ENCODE results near the gene SLC39A11.

GRCh38 chr17:73021771-73022170 lies 70.7 kb downstream of the SLC39A11 start:
- TF ChIP-seq, protein P1, sequence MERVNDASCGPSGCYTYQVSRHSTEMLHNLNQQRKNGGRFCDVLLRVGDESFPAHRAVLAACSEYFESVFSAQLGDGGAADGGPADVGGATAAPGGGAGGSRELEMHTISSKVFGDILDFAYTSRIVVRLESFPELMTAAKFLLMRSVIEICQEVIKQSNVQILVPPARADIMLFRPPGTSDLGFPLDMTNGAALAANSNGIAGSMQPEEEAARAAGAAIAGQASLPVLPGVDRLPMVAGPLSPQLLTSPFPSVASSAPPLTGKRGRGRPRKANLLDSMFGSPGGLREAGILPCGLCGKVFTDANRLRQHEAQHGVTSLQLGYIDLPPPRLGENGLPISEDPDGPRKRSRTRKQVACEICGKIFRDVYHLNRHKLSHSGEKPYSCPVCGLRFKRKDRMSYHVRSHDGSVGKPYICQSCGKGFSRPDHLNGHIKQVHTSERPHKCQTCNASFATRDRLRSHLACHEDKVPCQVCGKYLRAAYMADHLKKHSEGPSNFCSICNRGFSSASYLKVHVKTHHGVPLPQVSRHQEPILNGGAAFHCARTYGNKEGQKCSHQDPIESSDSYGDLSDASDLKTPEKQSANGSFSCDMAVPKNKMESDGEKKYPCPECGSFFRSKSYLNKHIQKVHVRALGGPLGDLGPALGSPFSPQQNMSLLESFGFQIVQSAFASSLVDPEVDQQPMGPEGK (CRISPR knock-in tag; IDR thresholded peaks at IDR 0.05; ENCODE audit: borderline replicate concordance), result no peak
- TF ChIP-seq ARNTL (CRISPR knock-in tag; IDR thresholded peaks at IDR 0.05; ENCODE audit: borderline replicate concordance, low read depth) (no peak), TCF4 (CRISPR knock-in tag; IDR thresholded peaks at IDR 0.05; ENCODE audit: borderline replicate concordance) (no peak), OSR1 (CRISPR knock-in tag; IDR thresholded peaks at IDR 0.05) (no peak), ZNF70 (CRISPR knock-in tag; IDR thresholded peaks at IDR 0.05) (no peak), RARB (CRISPR knock-in tag; IDR thresholded peaks at IDR 0.05) (no peak), ZNF8 (CRISPR knock-in tag; IDR thresholded peaks at IDR 0.05) (no peak), ZC3H10 (CRISPR knock-in tag; IDR thresholded peaks at IDR 0.05) (no peak)
- TF ChIP-seq, protein P2, sequence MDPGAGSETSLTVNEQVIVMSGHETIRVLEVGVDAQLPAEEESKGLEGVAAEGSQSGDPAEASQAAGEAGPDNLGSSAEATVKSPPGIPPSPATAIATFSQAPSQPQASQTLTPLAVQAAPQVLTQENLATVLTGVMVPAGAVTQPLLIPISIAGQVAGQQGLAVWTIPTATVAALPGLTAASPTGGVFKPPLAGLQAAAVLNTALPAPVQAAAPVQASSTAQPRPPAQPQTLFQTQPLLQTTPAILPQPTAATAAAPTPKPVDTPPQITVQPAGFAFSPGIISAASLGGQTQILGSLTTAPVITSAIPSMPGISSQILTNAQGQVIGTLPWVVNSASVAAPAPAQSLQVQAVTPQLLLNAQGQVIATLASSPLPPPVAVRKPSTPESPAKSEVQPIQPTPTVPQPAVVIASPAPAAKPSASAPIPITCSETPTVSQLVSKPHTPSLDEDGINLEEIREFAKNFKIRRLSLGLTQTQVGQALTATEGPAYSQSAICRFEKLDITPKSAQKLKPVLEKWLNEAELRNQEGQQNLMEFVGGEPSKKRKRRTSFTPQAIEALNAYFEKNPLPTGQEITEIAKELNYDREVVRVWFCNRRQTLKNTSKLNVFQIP (CRISPR knock-in tag; IDR thresholded peaks at IDR 0.05; ENCODE audit: borderline replicate concordance, low read depth), result no peak
- TF ChIP-seq, protein P3, sequence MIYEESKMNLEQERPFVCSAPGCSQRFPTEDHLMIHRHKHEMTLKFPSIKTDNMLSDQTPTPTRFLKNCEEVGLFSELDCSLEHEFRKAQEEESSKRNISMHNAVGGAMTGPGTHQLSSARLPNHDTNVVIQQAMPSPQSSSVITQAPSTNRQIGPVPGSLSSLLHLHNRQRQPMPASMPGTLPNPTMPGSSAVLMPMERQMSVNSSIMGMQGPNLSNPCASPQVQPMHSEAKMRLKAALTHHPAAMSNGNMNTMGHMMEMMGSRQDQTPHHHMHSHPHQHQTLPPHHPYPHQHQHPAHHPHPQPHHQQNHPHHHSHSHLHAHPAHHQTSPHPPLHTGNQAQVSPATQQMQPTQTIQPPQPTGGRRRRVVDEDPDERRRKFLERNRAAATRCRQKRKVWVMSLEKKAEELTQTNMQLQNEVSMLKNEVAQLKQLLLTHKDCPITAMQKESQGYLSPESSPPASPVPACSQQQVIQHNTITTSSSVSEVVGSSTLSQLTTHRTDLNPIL (CRISPR knock-in tag; IDR thresholded peaks at IDR 0.05; ENCODE audit: low read depth), result no peak

Measured in SK-N-SH treated with all-trans-retinoic acid at 6 μM for 48 hours (cell line).